Neural progenitor cell (in vitro differentiated cells): ENCODE measurements around the gene DYSF.

Experiments
- CTCF ChIP-seq: fragments of 200-600 bp; sonication (generic); IDR thresholded peaks from 2 replicates; pipeline ENCODE4 v1.5.1; 2017; ENCODE audit warnings: antibody characterized with exemption, mild to moderate bottlenecking
- EZH2 ChIP-seq: fragments of 200-600 bp; sonication (generic); IDR thresholded peaks from 2 replicates; pipeline ENCODE4 v1.6.1; 2017; ENCODE audit warnings: antibody characterized with exemption, mild to moderate bottlenecking, moderate library complexity

- TF ChIP-seq CTCF (no peak), EZH2 (no peak)
Measured at GRCh38 chr2:71506222-71507153, 53.1 kb downstream of the DYSF start.
